KMS-11 (cell line): Measurements from ENCODE around the gene AGAP1.

Source experiments
- H2AFZ ChIP-seq: fragments of 200-600 bp; sonication (generic); 2 replicates; pipeline ENCODE4 v1.6.1; 2016; ENCODE audit warnings: antibody characterized with exemption, mixed run types, low read depth
- H3K27ac ChIP-seq: fragments of 200-600 bp; sonication (generic); 2 replicates; pipeline ENCODE4 v1.6.1; 2016; ENCODE audit warnings: mild to moderate bottlenecking, mixed run types
- H3K27me3 ChIP-seq: fragments of 200-600 bp; sonication (generic); 2 replicates; pipeline ENCODE4 v1.6.1; 2017; ENCODE audit warnings: mild to moderate bottlenecking, low read depth, mixed run types, moderate library complexity; ENCODE audit not compliant: insufficient read depth
- H3K36me3 ChIP-seq: fragments of 200-600 bp; sonication (generic); 2 replicates; pipeline ENCODE4 v1.6.1; 2017; ENCODE audit warnings: mild to moderate bottlenecking, mixed run types; ENCODE audit not compliant: insufficient read depth
- H3K4me1 ChIP-seq: fragments of 200-600 bp; sonication (generic); 2 replicates; pipeline ENCODE4 v1.6.1; 2016; ENCODE audit warnings: mild to moderate bottlenecking, low read depth, mixed run types; ENCODE audit not compliant: poor library complexity, severe bottlenecking
- H3K4me2 ChIP-seq: fragments of 200-600 bp; sonication (generic); 2 replicates; pipeline ENCODE4 v1.7.0; 2016; ENCODE audit warnings: mild to moderate bottlenecking, mixed run types
- H3K4me3 ChIP-seq: fragments of 200-600 bp; sonication (generic); IDR thresholded peaks from 2 replicates; pipeline ENCODE4 v1.6.1; 2017; ENCODE audit warnings: low read depth, low read length, mixed read lengths; ENCODE audit not compliant: insufficient read depth
- H3K79me2 ChIP-seq: fragments of 200-600 bp; sonication (generic); 2 replicates; pipeline ENCODE4 v1.6.1; 2016; ENCODE audit warnings: low read depth, mixed run types; ENCODE audit not compliant: insufficient read depth
- H3K9ac ChIP-seq: fragments of 200-600 bp; sonication (generic); 2 replicates; pipeline ENCODE4 v1.6.1; 2016; ENCODE audit warnings: mild to moderate bottlenecking, mixed run types
- H4K20me1 ChIP-seq: fragments of 200-600 bp; sonication (generic); 2 replicates; pipeline ENCODE4 v1.6.1; 2016; ENCODE audit warnings: mild to moderate bottlenecking, mixed run types; ENCODE audit not compliant: insufficient read depth
- CTCF ChIP-seq: fragments of 200-600 bp; sonication (generic); conservative IDR thresholded peaks from 2 replicates; pipeline ENCODE4 v1.6.1; 2017; ENCODE audit warnings: low read depth, mild to moderate bottlenecking, antibody characterized with exemption, low read length, moderate library complexity, mixed read lengths

The AGAP1 gene

GRCh38 chr2:235665661-235666212, 171.9 kb downstream of the AGAP1 start:
- no peak for TF ChIP-seq CTCF
- H3K9ac ChIP-seq: no peak overlapping the region
- no peak overlapping the region for H3K4me3 ChIP-seq
- H3K27ac ChIP-seq: no peak overlapping the region
- H2AFZ ChIP-seq: no peak overlapping the region
- no peaks in the 10 kb centered on the region for H3K27me3 ChIP-seq
- peaks cover 40% of the 10 kb centered on the region; the same call in 1 of the 2 replicates for H3K79me2 ChIP-seq
- H3K4me2 ChIP-seq: no peak overlapping the region
- H4K20me1 ChIP-seq: peaks cover 4% of the 10 kb centered on the region; the same call in 1 of the 2 replicates
- H3K36me3 ChIP-seq: no peaks in the 10 kb centered on the region
- no peaks in the 10 kb centered on the region for H3K4me1 ChIP-seq

- H3K36me3 ChIP-seq: no peaks in the 10 kb centered on the region
- H3K79me2 ChIP-seq: peaks cover 34% of the 10 kb centered on the region; the same call in 1 of the 2 replicates
- no peak overlapping the region for H3K4me2 ChIP-seq
- H3K27me3 ChIP-seq: no peaks in the 10 kb centered on the region
- no peak for TF ChIP-seq CTCF
- H3K27ac ChIP-seq: no peak overlapping the region
- H2AFZ ChIP-seq: no peak overlapping the region
- no peak overlapping the region for H3K9ac ChIP-seq
- H3K4me3 ChIP-seq: no peak overlapping the region
- H4K20me1 ChIP-seq: peaks cover 4% of the 10 kb centered on the region; the same call in 1 of the 2 replicates
- no peaks in the 10 kb centered on the region for H3K4me1 ChIP-seq
Measured at GRCh38 chr2:235666213-235666781, 172.5 kb downstream of the AGAP1 start.

GRCh38 chr2:235668782-235669181, 174.9 kb downstream of the AGAP1 start:
- H3K79me2 ChIP-seq: peaks cover 14% of the 10 kb centered on the region; the same call in 1 of the 2 replicates
- no peak for TF ChIP-seq CTCF
- no peaks in the 10 kb centered on the region for H3K36me3 ChIP-seq
- no peak overlapping the region for H3K4me3 ChIP-seq
- no peaks in the 10 kb centered on the region for H3K4me1 ChIP-seq
- no peak overlapping the region for H3K9ac ChIP-seq
- H4K20me1 ChIP-seq: peaks cover 4% of the 10 kb centered on the region; the same call in 1 of the 2 replicates
- H2AFZ ChIP-seq: no peak overlapping the region
- H3K27me3 ChIP-seq: no peaks in the 10 kb centered on the region
- H3K27ac ChIP-seq: no peak overlapping the region
- no peak overlapping the region for H3K4me2 ChIP-seq

- H3K4me3 ChIP-seq: no peak overlapping the region
- no peak overlapping the region for H2AFZ ChIP-seq
- H4K20me1 ChIP-seq: peaks cover 4% of the 10 kb centered on the region; the same call in 1 of the 2 replicates
- no peak for TF ChIP-seq CTCF
- H3K4me2 ChIP-seq: no peak overlapping the region
- H3K79me2 ChIP-seq: peaks cover 17% of the 10 kb centered on the region; the same call in 1 of the 2 replicates
- no peaks in the 10 kb centered on the region for H3K36me3 ChIP-seq
- no peak overlapping the region for H3K27ac ChIP-seq
- no peak overlapping the region for H3K9ac ChIP-seq
- no peaks in the 10 kb centered on the region for H3K27me3 ChIP-seq
- no peaks in the 10 kb centered on the region for H3K4me1 ChIP-seq
Measured at GRCh38 chr2:235669269-235669831, 175.5 kb downstream of the AGAP1 start.
